DMS79 (cell line): ENCODE data around the gene MAL.

ENCODE experiments used
- DNase-seq: peaks from one replicate; lab custom pipeline; 2025; lab: John Stamatoyannopoulos, UW

MAL gene

DNA sequence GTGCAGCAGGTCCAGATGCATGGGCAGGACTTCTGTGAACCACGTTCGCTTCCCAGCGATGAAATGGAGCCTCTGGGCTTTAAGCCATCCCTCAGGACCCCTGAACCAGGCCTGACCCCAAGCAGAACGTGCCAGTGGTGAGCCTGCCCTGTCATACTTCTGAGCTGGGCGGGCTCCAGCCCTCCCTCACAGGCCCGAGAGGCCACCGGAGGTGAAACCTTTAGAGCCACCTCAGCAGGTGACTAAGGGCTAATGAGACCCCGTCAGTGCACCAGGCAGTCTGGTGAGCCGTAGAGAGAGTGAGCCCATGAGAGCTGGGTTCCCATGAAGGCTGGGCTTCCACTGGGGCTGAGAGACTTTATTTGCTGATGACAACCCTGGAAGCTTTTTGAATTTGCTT lies 8.9 kb upstream of the MAL start:
- no peak for DNase-seq

DNA sequence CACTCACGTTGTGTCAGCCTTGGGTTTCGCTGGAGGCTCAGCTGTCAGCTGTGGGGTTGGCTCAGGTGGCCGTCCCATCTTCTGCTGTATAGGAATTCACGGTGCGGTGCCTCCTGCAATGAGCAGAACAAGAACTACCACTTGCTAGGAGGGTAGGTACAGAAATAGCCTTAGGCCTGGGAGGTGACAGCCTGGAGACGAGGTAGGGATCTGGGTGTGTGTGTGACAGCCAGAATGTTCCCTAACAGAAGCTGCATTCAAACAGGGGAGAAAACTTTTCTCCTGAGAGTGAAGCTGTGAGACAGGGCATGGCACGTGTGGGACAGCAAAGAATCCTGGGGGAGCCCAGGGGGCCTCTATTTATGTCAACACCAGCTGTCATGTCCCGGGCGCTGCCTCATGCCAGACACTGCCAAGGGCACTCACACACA lies 8.4 kb upstream of the MAL start:
- DNase-seq, result no peak

- no peak for DNase-seq
Observed at GRCh38 chr2:95017836-95018235, 7.7 kb upstream of the MAL start.

DNA sequence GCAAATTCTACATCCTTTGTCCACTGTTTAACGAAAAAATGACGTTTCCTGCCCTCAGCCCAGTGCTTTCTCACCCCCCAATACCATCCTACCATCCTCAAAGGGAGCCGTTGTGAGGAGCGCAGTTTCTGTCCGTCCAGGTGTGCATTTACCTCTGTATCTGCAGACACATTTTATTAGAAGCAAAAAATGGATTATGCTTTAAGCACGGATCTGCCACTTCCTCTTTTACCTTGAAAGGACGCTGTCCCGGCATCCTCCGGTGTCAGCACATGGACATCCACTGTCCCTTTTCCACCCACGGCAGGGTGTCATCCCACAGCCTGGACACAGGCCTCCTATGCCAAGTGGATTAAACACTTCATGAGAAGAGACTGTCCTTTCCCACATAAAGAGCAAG lies 7.2 kb upstream of the MAL start:
- DNase-seq, result no peak

DNA sequence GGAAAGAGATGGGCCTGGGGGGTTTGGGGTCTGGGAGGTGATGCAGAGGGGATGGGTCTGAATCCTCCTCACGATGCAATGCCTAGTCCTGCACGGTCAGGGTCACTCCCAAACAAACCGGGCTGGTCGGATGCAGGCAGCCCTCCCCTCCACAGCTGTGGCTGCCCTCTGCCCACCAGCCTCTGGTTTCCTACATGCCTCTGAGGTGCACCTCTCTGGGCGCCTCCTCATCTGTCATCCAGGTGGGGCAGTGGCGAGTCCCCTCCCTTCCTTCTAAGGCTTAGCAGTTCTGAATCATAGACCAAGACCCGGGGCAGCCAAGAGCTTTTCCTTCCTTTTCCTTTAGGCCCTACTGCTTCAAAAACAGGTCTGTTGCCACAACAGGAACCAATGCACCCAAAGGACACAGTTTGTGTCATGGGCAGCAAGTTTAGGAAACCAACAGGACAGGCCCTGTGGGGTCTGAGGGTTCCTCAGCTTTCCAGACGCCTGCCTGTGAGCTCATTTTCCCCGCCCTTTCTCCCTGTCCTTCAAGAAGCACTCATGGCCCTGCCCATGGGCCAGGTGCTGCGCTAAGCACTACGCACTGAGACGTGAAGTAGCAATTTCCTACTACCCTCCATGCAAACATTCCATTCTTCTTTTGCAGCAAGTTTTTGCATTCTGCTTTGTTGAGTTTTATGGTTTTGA lies 6.5 kb upstream of the MAL start:
- DNase-seq, result peak; percentile 91

GRCh38 chr2:95019572-95019971 lies 5.9 kb upstream of the MAL start:
- DNase-seq, result no peak

DNA sequence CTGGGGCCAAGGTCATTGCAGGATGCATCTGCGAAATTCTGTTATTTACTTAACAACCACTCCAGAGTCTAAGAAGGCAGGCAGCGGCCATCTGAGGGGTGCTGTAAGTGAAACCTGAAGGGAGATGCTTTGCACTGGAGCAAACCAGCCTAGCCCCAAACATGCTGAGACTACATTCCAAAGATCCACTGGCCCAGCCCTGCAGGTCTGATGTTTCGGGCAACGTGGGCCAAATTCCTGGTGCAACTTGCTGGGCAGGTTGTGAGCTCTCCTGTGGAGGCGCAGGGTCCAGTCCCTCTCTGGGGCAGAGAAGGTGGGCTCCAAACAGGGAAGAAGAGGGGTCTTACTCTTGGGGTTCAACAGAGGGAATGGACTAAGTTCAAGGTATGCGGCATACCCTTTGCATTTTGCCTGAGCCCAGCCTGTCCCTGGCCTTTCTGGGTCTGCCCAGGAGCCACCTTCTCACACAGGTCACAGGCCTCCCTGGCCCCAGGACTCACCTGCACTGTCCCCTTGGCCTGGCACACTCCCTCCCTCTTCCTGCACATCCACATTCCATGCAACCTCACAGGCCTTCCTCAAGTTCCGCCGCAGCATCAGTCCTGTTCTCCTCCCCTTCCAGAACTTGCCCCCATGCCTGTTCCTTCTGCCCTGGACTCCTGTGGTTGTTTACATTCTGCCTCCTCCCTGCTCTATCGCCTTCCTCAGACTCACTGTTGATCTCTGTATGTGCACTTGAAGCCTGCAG lies 5.1 kb upstream of the MAL start:
- peak; percentile 47 for DNase-seq

- peak; percentile 81 for DNase-seq
Observed at GRCh38 chr2:95021023-95021416, 4.5 kb upstream of the MAL start.

DNA sequence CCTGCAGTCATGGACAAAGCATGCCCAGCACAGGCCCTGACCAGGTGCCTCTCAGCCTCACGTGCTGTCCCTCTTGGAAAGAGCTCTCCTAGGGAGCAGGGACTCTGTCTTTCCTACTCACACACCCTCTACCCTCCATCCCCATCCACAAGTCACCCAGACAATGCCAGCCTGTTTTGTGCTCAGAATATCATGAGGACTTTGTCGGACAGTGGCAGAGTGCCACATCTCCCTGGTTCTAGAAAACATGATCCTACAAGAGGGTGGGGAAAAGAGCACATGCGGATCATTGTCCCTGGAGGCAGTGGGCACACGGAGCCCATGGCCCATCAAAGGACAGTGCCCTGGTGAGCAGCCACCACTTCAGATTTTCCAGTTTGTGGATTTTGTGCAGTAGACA lies 3.7 kb upstream of the MAL start:
- no peak for DNase-seq

GRCh38 chr2:95022309-95023221 lies 2.9 kb upstream of the MAL start:
- peak; percentile 63 for DNase-seq

DNA sequence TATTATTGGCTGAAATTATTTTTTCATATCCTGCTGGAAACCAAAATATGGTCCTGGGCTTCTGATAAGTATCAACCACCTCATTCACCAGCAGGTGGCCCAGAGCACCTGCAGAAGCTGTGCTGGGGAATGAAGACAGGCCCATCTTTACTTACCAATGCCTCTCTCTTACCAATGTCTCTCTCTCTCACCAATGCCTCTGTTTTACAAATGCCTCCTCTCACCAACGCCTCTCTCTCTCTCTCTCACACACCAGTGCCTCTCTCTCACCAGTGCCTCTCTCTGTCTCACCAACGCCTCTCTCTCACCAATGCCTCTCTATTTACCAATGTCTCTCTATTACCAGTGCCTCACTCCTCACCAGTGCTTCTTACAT lies 2.3 kb upstream of the MAL start:
- no peak for DNase-seq

GRCh38 chr2:95024371-95024770 lies 1.1 kb upstream of the MAL start:
- DNase-seq, result no peak

GRCh38 chr2:95024960-95025405 lies 525 bp upstream of the MAL start:
- no peak for DNase-seq

DNA sequence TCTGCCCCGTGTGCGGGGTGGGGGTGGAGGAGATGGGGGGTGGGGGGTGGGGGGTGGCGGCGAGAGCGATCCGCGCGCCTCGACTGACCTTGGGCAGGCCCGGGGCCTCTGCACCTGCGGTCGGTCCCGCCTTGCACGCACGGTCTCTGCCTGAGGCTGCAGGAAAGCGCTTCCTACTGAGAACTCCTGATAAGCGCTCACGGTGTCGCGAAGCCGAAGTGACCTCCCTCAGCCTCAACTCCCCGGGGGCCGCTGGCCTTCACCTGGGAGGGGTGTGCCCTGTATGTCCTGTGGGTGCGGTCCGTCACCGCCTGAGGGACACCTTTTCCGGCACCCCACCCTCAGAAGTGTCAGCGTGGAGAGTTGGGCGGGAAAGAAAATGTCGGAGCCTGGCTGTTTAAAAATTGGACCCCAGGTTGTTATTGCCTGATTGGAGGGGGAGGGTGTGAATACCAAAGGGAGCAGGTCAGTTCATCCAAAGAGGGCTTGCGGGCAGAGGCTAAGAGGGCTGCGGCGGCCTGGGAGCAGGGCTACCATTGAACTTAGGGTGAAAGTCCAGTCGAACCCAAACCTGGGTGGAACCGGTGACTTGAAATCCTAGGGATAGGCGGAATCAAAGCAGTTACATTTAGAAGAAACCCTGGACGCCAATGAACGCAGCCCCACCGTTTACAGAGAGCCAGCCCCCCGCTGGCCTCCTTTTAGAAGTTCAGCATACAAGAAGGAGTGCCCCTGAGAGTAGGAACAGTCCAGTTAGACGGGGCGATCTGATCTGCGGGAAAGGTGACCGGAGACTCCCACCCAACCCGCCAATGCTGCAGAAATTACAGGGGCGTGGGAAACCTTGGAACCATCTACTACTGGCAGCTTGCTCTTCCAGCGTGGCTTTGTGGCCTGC lies 1.2 kb downstream of the MAL start:
- no peak for DNase-seq

- no peak for DNase-seq
Observed at GRCh38 chr2:95027369-95027720, 1.8 kb downstream of the MAL start.

- DNase-seq, result no peak
Observed at GRCh38 chr2:95029898-95030341, 4.4 kb downstream of the MAL start.

DNA sequence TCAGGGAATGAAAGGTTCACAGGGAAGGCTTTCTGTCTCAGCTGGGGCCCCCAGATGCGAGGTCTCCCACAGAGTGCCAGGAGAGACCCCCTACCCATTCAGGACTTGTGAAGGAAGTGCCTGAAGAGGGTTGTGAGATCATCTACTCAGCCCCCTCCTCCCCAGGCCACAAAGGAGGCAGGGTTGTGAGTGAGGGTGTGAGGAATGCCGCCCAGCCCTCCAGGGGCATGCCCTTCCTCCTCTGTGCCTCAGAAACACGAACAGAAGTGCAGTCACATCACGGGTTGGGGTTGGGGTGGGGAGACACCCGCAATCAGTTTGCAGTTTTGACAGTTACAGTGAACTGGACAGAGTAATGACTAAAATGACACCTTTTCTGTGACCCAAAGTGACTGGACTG lies 5.0 kb downstream of the MAL start:
- DNase-seq, result no peak

DNA sequence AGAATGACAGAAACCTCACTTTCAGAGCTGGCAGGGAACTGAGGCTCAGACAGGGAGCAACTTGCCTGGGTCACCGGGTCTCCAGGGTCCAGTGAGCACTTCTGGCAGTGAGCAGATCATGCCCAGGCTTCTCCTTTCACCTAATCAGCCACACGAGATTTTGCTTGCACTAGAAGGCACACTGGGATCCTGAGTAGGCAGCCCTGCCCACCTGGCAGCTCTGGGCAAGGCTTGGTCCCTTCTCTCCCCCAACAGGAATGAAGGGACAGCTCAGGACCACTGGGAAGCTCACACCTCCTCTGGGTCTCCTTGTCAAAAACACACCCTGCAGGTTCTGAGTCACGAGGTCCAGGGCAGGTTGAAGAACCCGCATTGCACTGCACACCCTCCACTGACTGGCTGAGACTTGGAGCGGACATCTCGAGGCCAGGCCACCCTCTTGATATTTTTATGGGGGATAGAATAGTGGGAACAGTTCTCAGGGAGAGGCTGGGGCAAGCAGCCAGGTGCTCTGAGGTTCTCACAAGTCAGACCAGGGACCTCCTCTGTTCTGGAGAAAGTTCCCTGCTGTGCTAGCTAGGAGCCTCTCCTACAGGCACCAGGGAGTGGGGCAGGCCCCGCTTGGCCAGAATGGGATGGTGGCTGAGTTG lies 5.7 kb downstream of the MAL start:
- DNase-seq, result no peak

DNA sequence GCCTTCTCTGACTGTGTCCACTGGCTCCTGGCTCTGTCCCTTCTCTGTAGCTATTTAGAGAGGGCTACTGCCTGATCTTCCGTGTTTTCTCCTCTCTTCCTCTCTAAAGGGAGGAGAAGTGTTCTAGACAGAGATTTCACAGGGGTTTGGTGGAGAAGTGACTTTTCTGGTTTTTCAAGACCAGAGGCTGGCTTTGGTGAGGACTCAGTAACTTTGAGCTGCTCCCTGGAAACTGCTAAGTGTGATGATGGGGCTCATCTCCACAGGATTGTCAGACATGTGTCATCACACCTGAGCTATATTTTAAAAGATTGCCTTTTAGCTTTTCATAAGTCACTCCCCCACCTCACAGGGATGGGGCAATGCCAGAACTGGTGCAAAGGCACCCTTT lies 6.2 kb downstream of the MAL start:
- no peak for DNase-seq

- DNase-seq, result no peak
Observed at GRCh38 chr2:95032341-95032740, 6.8 kb downstream of the MAL start.
